ENCODE results near the gene MAPK7. TPM values are rescaled to one million over a fixed set of nuclear protein-coding genes. Genes with fewer than 3 reads are reported as not detected.

Gene MAPK7
- total RNA-seq, 2 donors from 2014 or later, result 15.9 to 17.8 TPM

- no peaks in the 10 kb centered on the region for H3K9me3 ChIP-seq
- H3K27me3 ChIP-seq, result no peaks in the 10 kb centered on the region
- no peak for DNase-seq (ENCODE audit: low spot score)
- peaks cover under 1% of the 10 kb centered on the region for H3K36me3 ChIP-seq
- TF ChIP-seq, protein P1, sequence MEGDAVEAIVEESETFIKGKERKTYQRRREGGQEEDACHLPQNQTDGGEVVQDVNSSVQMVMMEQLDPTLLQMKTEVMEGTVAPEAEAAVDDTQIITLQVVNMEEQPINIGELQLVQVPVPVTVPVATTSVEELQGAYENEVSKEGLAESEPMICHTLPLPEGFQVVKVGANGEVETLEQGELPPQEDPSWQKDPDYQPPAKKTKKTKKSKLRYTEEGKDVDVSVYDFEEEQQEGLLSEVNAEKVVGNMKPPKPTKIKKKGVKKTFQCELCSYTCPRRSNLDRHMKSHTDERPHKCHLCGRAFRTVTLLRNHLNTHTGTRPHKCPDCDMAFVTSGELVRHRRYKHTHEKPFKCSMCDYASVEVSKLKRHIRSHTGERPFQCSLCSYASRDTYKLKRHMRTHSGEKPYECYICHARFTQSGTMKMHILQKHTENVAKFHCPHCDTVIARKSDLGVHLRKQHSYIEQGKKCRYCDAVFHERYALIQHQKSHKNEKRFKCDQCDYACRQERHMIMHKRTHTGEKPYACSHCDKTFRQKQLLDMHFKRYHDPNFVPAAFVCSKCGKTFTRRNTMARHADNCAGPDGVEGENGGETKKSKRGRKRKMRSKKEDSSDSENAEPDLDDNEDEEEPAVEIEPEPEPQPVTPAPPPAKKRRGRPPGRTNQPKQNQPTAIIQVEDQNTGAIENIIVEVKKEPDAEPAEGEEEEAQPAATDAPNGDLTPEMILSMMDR (IDR thresholded peaks at IDR 0.05), result no peak
- H3K27ac ChIP-seq, result peak overlapping the region; percentile 87 to 98
- no peak overlapping the region for H3K4me3 ChIP-seq
- peaks cover 0 to 60% of the 10 kb centered on the region in 2 donors for H3K4me1 ChIP-seq
Observed at GRCh38 chr17:19388791-19389785, 10.8 kb downstream of the MAPK7 start.

DNA sequence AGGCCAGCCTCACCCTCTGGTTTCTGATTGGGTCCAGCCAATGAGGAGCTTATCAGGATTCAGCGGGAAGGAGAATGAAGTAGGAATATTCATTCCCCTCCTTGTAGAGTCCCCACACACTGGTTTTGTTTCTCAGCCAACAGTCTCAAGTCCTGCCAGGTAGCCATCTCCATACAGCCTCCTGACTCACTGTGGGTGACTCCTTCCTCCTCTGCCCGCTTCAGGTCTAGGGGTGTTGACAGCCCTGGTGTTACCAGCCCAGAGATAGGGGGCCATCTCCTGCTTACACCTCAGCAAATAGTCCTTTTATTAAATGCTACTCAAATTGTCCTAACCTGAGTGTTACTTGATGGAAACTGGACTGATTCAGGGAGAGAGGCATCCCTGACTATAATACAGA is 12.7 kb downstream of the MAPK7 start:
- H3K9me3 ChIP-seq, result no peaks in the 10 kb centered on the region
- H3K4me3 ChIP-seq, result no peak overlapping the region
- no peak for DNase-seq (ENCODE audit: low spot score)
- TF ChIP-seq, protein P1 (IDR thresholded peaks at IDR 0.05), result no peak
- no peaks in the 10 kb centered on the region for H3K27me3 ChIP-seq
- H3K4me1 ChIP-seq, result peaks cover 0 to 43% of the 10 kb centered on the region in 2 donors
- no peak overlapping the region for H3K27ac ChIP-seq
- no peaks in the 10 kb centered on the region for H3K36me3 ChIP-seq

- H3K9me3 ChIP-seq, result no peaks in the 10 kb centered on the region
- no peak for DNase-seq (ENCODE audit: low spot score)
- no peaks in the 10 kb centered on the region for H3K36me3 ChIP-seq
- TF ChIP-seq, protein P1 (IDR thresholded peaks at IDR 0.05), result no peak
- H3K27ac ChIP-seq, result no peak overlapping the region
- no peak overlapping the region for H3K4me3 ChIP-seq
- H3K4me1 ChIP-seq, result peaks cover 0 to 38% of the 10 kb centered on the region in 2 donors
- H3K27me3 ChIP-seq, result no peaks in the 10 kb centered on the region
Observed at GRCh38 chr17:19391432-19391831, 13.1 kb downstream of the MAPK7 start.

- no peak for DNase-seq (ENCODE audit: low spot score)
- Histone ChIP-seq H3K4me1 (peaks cover 0 to 29% of the 10 kb centered on the region in 2 donors), H3K4me3 (no peak overlapping the region)
Observed at GRCh38 chr17:19392303-19392702, 14.0 kb downstream of the MAPK7 start.

DNA sequence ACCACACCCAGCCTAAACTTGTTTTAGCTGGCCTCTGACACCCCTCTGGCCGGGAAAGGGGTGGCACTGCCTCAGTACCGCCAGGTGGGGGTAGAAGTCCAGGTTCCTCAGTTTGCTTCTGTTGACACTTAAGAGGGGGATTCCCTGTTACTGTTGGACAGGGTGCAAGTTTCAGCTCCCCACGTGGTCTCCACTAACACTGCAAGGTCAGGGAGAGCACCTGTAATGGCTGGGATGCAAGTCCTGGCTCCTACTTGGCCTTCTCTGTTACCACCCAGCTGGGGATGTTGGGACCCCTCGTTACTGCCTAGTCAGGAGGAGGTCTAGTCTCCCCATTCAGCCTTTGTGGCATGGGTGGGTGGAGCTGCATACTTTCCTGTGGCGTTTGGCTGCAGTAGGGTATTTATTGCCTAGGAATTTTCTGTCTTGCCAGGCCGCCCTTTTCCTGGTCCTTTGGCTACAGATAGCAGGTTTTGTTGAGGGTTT is 19.3 kb downstream of the MAPK7 start:
- no peaks in the 10 kb centered on the region for H3K9me3 ChIP-seq
- no peaks in the 10 kb centered on the region for H3K36me3 ChIP-seq
- peaks cover 0 to 19% of the 10 kb centered on the region in 2 donors for H3K4me1 ChIP-seq
- TF ChIP-seq, protein P1 (IDR thresholded peaks at IDR 0.05), result no peak
- H3K4me3 ChIP-seq, result no peak overlapping the region
- no peak for DNase-seq (ENCODE audit: low spot score)
- H3K27ac ChIP-seq, result peak overlapping the region; percentile 15 to 27
- no peaks in the 10 kb centered on the region for H3K27me3 ChIP-seq

More at GRCh38 chr17:19392303-19392702, 14.0 kb downstream of the MAPK7 start:
- TF ChIP-seq, protein P1 (IDR thresholded peaks at IDR 0.05), result no peak
- Histone ChIP-seq H3K27ac (no peak overlapping the region), H3K9me3 (no peaks in the 10 kb centered on the region), H3K27me3 (no peaks in the 10 kb centered on the region), H3K36me3 (no peaks in the 10 kb centered on the region)

Data from right atrium auricular region (tissue), 2 donors.